Thoracic aorta (tissue), 2 donors: ENCODE measurements around the gene ESPN. TPM values are rescaled to one million over a fixed set of nuclear protein-coding genes. Genes with fewer than 3 reads are reported as not detected.
"Not testable (repeated sequence)": the region's sequence is repeated elsewhere in the genome, so short reads cannot be mapped to it uniquely, and the experiment has no call there.

Experiments
- ATAC-seq: fragments of 150-250 bp; one replicate; pipeline ENCODE4 v1.8.0; 2017; ENCODE audit warnings: low read depth; ENCODE audit not compliant: insufficient number of reproducible peaks, low FRiP score
- DNase-seq: peaks from one replicate; pipeline ENCODE4 v3.0.0-alpha.2; 2020; ENCODE audit warnings: low spot score
- H3K27ac ChIP-seq, 2 donors: fragments of 200-600 bp; sonication (generic); 1 replicate in 1 of 2; 2 replicates in 1 of 2; pipeline ENCODE4 v1.5.1; 2016; ENCODE audit warnings: mild to moderate bottlenecking in 2 of 2, moderate library complexity in 2 of 2
- H3K27me3 ChIP-seq: fragments of 200-600 bp; sonication (generic); replicated peaks from 2 replicates; pipeline ENCODE4 v1.6.0; 2016; ENCODE audit warnings: mild to moderate bottlenecking; ENCODE audit not compliant: insufficient read depth
- H3K36me3 ChIP-seq: fragments of 200-600 bp; sonication (generic); one replicate; pipeline ENCODE4 v1.5.1; 2016
- H3K4me1 ChIP-seq, 2 donors: fragments of 200-600 bp; sonication (generic); 1 replicate in 1 of 2; 2 replicates in 1 of 2; pipeline versions ENCODE4 v1.5.1 to v1.6.0; 2016; ENCODE audit warnings: low read depth in 2 of 2, mild to moderate bottlenecking in 1 of 2; ENCODE audit not compliant: control insufficient read depth in 1 of 2
- H3K4me3 ChIP-seq: fragments of 200-600 bp; sonication (generic); 2 replicates; pipeline ENCODE4 v1.5.1; 2016; ENCODE audit warnings: mild to moderate bottlenecking
- H3K9me3 ChIP-seq: fragments of 200-600 bp; sonication (generic); 2 replicates; pipeline ENCODE4 v1.5.1; 2016
- CTCF ChIP-seq: fragments of 200-600 bp; sonication (generic); IDR thresholded peaks from one replicate; pipeline ENCODE4 v1.5.1; 2019; ENCODE audit warnings: antibody characterized with exemption
- total RNA-seq, 2 donors: library from RNA; depleted of rRNA; stranded (reverse); fragments of >200 nt; gene quantifications; one replicate each; pipeline versions ENCODE4 v1.1.0 to v1.2.3, GENCODE V29; 2016

ESPN gene
- total RNA-seq, 2 donors from 2014 or later, result not detected

GRCh38 chr1:6441586-6441985, 17.0 kb downstream of the ESPN start:
- Histone ChIP-seq H3K4me1 (no peaks in the 10 kb centered on the region), H3K36me3 (no peaks in the 10 kb centered on the region), H3K9me3 (no peaks in the 10 kb centered on the region), H3K4me3 (no peak overlapping the region), H3K27ac (no peak overlapping the region), H3K27me3 (no peaks in the 10 kb centered on the region)
- DNase-seq (no peak), ATAC-seq (no peak)
- no peak for TF ChIP-seq CTCF

- DNase-seq, result no peak
- no peak for TF ChIP-seq CTCF
- no peak for ATAC-seq
- Histone ChIP-seq H3K27me3 (peaks cover 10% of the 10 kb centered on the region), H3K4me1 (peaks cover 0 to 14% of the 10 kb centered on the region in 2 donors), H3K4me3 (no peak overlapping the region), H3K9me3 (no peaks in the 10 kb centered on the region), H3K27ac (no peak overlapping the region), H3K36me3 (no peaks in the 10 kb centered on the region)
Observed at GRCh38 chr1:6443339-6444115, 19.0 kb downstream of the ESPN start.

- Histone ChIP-seq H3K27me3 (peaks cover 10% of the 10 kb centered on the region), H3K9me3 (no peaks in the 10 kb centered on the region), H3K4me1 (peaks cover 0 to 14% of the 10 kb centered on the region in 2 donors), H3K27ac (no peak overlapping the region), H3K4me3 (no peak overlapping the region), H3K36me3 (no peaks in the 10 kb centered on the region)
- DNase-seq (no peak), ATAC-seq (no peak)
- no peak for TF ChIP-seq CTCF
Observed at GRCh38 chr1:6444377-6444776, 19.8 kb downstream of the ESPN start.

- Histone ChIP-seq H3K4me1 (peaks cover 0 to 14% of the 10 kb centered on the region in 2 donors), H3K36me3 (no peaks in the 10 kb centered on the region), H3K27me3 (peaks cover 10% of the 10 kb centered on the region), H3K9me3 (no peaks in the 10 kb centered on the region), H3K4me3 (no peak overlapping the region), H3K27ac (no peak overlapping the region)
- no peak for ATAC-seq
- no peak for DNase-seq
- peak; percentile 27 for TF ChIP-seq CTCF
Observed at GRCh38 chr1:6445062-6445763, 20.6 kb downstream of the ESPN start.

- peaks cover 0 to 14% of the 10 kb centered on the region in 2 donors for H3K4me1 ChIP-seq
- H3K27ac ChIP-seq, DNase-seq, H3K36me3 ChIP-seq, H3K4me3 ChIP-seq, ATAC-seq, H3K9me3 ChIP-seq: not testable (repeated sequence)
- peaks cover 10% of the 10 kb centered on the region for H3K27me3 ChIP-seq
Observed at GRCh38 chr1:6445929-6446328, 21.4 kb downstream of the ESPN start.
